B cell (primary cell): Measurements from ENCODE around the gene TRIM46. TPM values are rescaled to one million over a fixed set of nuclear protein-coding genes. Genes with fewer than 3 reads are reported as not detected.
"Not testable (repeated sequence)": the region's sequence is repeated elsewhere in the genome, so short reads cannot be mapped to it uniquely, and the experiment has no call there.

Experiments used
- ATAC-seq: fragments of 200-7000 bp; cut with Tn5 transposase; one replicate; pipeline ENCODE4 v1.10.0; 2021; ENCODE audit warnings: low read depth, mild to moderate bottlenecking, moderate number of reproducible peaks, moderate library complexity
- CTCF ChIA-PET: fragments of 350-600 bp; sonication (Branson Sonifier 250); formaldehyde crosslinking; loops from one replicate; lab custom pipeline; 2021; ENCODE audit warnings: antibody characterized with exemption, inconsistent platforms; lab: Charles Lee
- POLR2A ChIA-PET: fragments of 350-600 bp; sonication (Branson Sonifier 250); formaldehyde crosslinking; loops from one replicate; lab custom pipeline; 2021; ENCODE audit warnings: antibody characterized with exemption; lab: Charles Lee
- DNase-seq: peaks from one replicate; pipeline ENCODE4 v3.0.0; 2013
- H2AFZ ChIP-seq: 2 replicates; pipeline ENCODE4 v1.6.1; 2012; ENCODE audit warnings: mild to moderate bottlenecking, low read depth, low read length; ENCODE audit not compliant: insufficient read depth, poor library complexity, severe bottlenecking
- H3K27ac ChIP-seq, 2 donors: 1 replicate in 1 of 2; 2 replicates in 1 of 2; pipeline ENCODE4 v1.5.1; 2012 to 2013; ENCODE audit warnings: low read length in 2 of 2, mild to moderate bottlenecking in 2 of 2, moderate library complexity in 1 of 2
- H3K27me3 ChIP-seq, 4 experiments: fragments of 200-600 bp in 1 of 4; sonication (generic) in 1 of 4; replicated peaks in 1 of 4; 1 replicate in 2 of 4; 2 replicates in 2 of 4; pipeline versions ENCODE4 v1.6.1 to v1.7.0; 2013 to 2016; ENCODE audit warnings: low read length in 3 of 4, mild to moderate bottlenecking in 2 of 4, mixed read lengths in 1 of 4, moderate library complexity in 1 of 4; ENCODE audit not compliant: insufficient read depth in 4 of 4, control insufficient read depth in 3 of 4; ENCODE audit errors: control extremely low read depth in 1 of 4
- H3K36me3 ChIP-seq, 2 experiments: replicated peaks in 1 of 2; 1 replicate in 1 of 2; 2 replicates in 1 of 2; pipeline versions ENCODE4 v1.6.1 to v1.7.1; 2013; ENCODE audit warnings: low read length in 1 of 2; ENCODE audit not compliant: insufficient read depth in 2 of 2, control insufficient read depth in 1 of 2; ENCODE audit errors: control extremely low read depth in 1 of 2, extremely low read depth in 1 of 2
- H3K4me1 ChIP-seq, 2 donors: fragments of 200-600 bp in 1 of 2; sonication (generic) in 1 of 2; 1 replicate in 1 of 2; 2 replicates in 1 of 2; pipeline versions ENCODE4 v1.5.1 to v1.6.1; 2013 to 2017; ENCODE audit warnings: low read length in 2 of 2; ENCODE audit not compliant: control insufficient read depth in 2 of 2, insufficient read depth in 2 of 2
- H3K4me2 ChIP-seq: replicated peaks from 2 replicates; pipeline ENCODE3; 2012; ENCODE audit warnings: mild to moderate bottlenecking, low read depth, low read length; ENCODE audit not compliant: poor library complexity, severe bottlenecking
- H3K4me3 ChIP-seq, 5 experiments: fragments of 200-600 bp in 1 of 5; sonication (generic) in 1 of 5; 1 replicate in 3 of 5; 2 replicates in 2 of 5; pipeline versions ENCODE4 v1.5.1 to v1.7.0; 2011 to 2016; ENCODE audit warnings: low read length in 4 of 5, mild to moderate bottlenecking in 4 of 5, low read depth in 2 of 5, control low read depth in 1 of 5, moderate library complexity in 1 of 5; ENCODE audit not compliant: insufficient read depth in 1 of 5; ENCODE audit errors: control extremely low read depth in 1 of 5, extremely low read depth in 1 of 5
- H3K79me2 ChIP-seq: fragments of 200-600 bp; sonication (generic); one replicate; pipeline ENCODE4 v1.6.0; 2016; ENCODE audit warnings: low read length; ENCODE audit not compliant: control insufficient read depth, insufficient read depth
- H3K9ac ChIP-seq: fragments of 200-600 bp; sonication (generic); 2 replicates; pipeline ENCODE4 v1.6.1; 2017; ENCODE audit warnings: mild to moderate bottlenecking, low read length, moderate library complexity
- H3K9me3 ChIP-seq, 3 donors: one replicate each; pipeline versions ENCODE4 v1.6.1 to v1.7.1; 2013; ENCODE audit warnings: low read length in 2 of 3; ENCODE audit not compliant: control insufficient read depth in 2 of 3, insufficient read depth in 1 of 3; ENCODE audit errors: control extremely low read depth in 1 of 3
- H4K20me1 ChIP-seq: 2 replicates; pipeline ENCODE4 v1.6.0; 2012; ENCODE audit warnings: mild to moderate bottlenecking, low read length; ENCODE audit not compliant: insufficient read depth, control insufficient read depth, poor library complexity, severe bottlenecking
- H3K27ac Mint-ChIP-seq: one replicate; pipeline ENCODE4 v1.8.0; 2021; ENCODE audit warnings: mixed read lengths
- H3K27me3 Mint-ChIP-seq: one replicate; pipeline ENCODE4 v1.8.0; 2021; ENCODE audit warnings: mixed read lengths
- H3K4me1 Mint-ChIP-seq: one replicate; pipeline ENCODE4 v1.8.0; 2021; ENCODE audit warnings: mixed read lengths
- H3K4me3 Mint-ChIP-seq: one replicate; pipeline ENCODE4 v1.8.0; 2021; ENCODE audit warnings: mixed read lengths
- H3K9me3 Mint-ChIP-seq: one replicate; pipeline ENCODE4 v1.8.0; 2022; ENCODE audit warnings: mixed read lengths; ENCODE audit not compliant: insufficient read depth
- CTCF ChIP-seq: fragments of 200-600 bp; IDR thresholded peaks from one replicate; pipeline ENCODE4 v1.8.0; 2022; ENCODE audit warnings: antibody characterized with exemption, mild to moderate bottlenecking
- EZH2 ChIP-seq: IDR thresholded peaks from 2 replicates; pipeline ENCODE4 v1.6.1; 2012; ENCODE audit warnings: borderline replicate concordance, low read depth, mild to moderate bottlenecking, moderate library complexity, low read length; ENCODE audit not compliant: insufficient read depth, poor library complexity, severe bottlenecking
- WGBS: methylation state at CpG from one replicate; pipeline ENCODE4 v1.1.5; 2013; ENCODE audit warnings: missing lambda C conversion rate; ENCODE audit not compliant: insufficient coverage; 5-methylcytosine and 5-hydroxymethylcytosine counted together
- intact Hi-C: fragments of 100-400 bp; cut with micrococcal nuclease; formaldehyde crosslinking; loops from one replicate; pipeline ENCODE4 v1.10.0; 2022
- polyA plus RNA-seq: library from polyadenylated mRNA; depleted of rRNA; stranded (reverse); fragments of >200 nt; gene quantifications from 2 replicates; pipeline ENCODE4 v1.2.3, GENCODE V29; 2012
- total RNA-seq, 2 donors: library from RNA; stranded (reverse); fragments of 120-200 nt in 1 of 2; gene quantifications; 1 replicate in 1 of 2; 2 replicates in 1 of 2; pipeline versions ENCODE4 v1.2.3 to v1.2.4, GENCODE V29; 2013 to 2022

The TRIM46 gene
- total and polyA plus RNA-seq, 2 donors (not counting 1 experiment from before 2014, with no cell fraction given), result 2.6 to 3.4 TPM

- ChIA-PET CTCF (interaction anchor here (0.6 to 10.6 kb wide), 37 partner anchors 10 to 497 kb away, joined by 3 to 307 read pairs (median 5); partner anchors contain the start of genes DPM3, EFNA1, EFNA4 and SLC50A1), POLR2A (interaction anchor here (0.7 to 1.5 kb wide), 6 partner anchors 27 to 83 kb away, joined by 3 to 10 read pairs (median 6); partner anchors contain the start of gene SLC50A1)
- DNase-seq (peak; percentile 91), ATAC-seq (peak; percentile 81)
- peak overlapping the region; percentile 83 for H3K27ac Mint-ChIP-seq
- intact Hi-C loops, result loop anchor here (1.0 to 5.0 kb wide), 4 partner anchors 27 to 104 kb away; partner anchors contain the start of genes DPM3, EFNA1 and EFNA4
- Histone ChIP-seq H3K79me2 (peaks cover 28% of the 10 kb centered on the region), H3K27ac (peak overlapping the region; percentile 2 to 34), H3K4me2 (peak overlapping the region; percentile 77), H3K4me1 (peaks cover 17 to 28% of the 10 kb centered on the region in 2 donors), H3K27me3 (no peaks in the 10 kb centered on the region), H3K9ac (peak overlapping the region; percentile 48), H3K4me3 (peak overlapping the region; percentile 5 to 48 (median 38)), H4K20me1 (no peaks in the 10 kb centered on the region), H3K36me3 (peaks cover 0 to 21% of the 10 kb centered on the region in 2 experiments), H2AFZ (peak overlapping the region; percentile 69), H3K9me3 (peaks cover 0 to 10% (median 0%) of the 10 kb centered on the region in 3 donors)
- H3K4me3 Mint-ChIP-seq, result peak overlapping the region; percentile 82
- no peaks in the 10 kb centered on the region for H3K9me3 Mint-ChIP-seq
- H3K27me3 Mint-ChIP-seq, result no peaks in the 10 kb centered on the region
- 2% methylated on average over 17 of the region's 28 CpGs for WGBS
- TF ChIP-seq CTCF (peak; percentile 90), EZH2 (no peak)
- H3K4me1 Mint-ChIP-seq, result peaks cover 27% of the 10 kb centered on the region
Measured at GRCh38 chr1:155167166-155168104, 6.2 kb upstream of the TRIM46 start.

- not testable (repeated sequence) for H3K27me3 ChIP-seq, H3K9ac ChIP-seq, H4K20me1 ChIP-seq, H3K4me3 ChIP-seq, H3K27me3 Mint-ChIP-seq, H3K9me3 Mint-ChIP-seq, DNase-seq, H3K27ac ChIP-seq, ATAC-seq
- Histone ChIP-seq H2AFZ (peak overlapping the region; percentile 69), H3K79me2 (peaks cover 34% of the 10 kb centered on the region), H3K4me2 (peak overlapping the region; percentile 77), H3K36me3 (peaks cover 0 to 21% of the 10 kb centered on the region in 2 experiments), H3K9me3 (peaks cover 0 to 10% (median 0%) of the 10 kb centered on the region in 3 donors), H3K4me1 (peaks cover 18 to 31% of the 10 kb centered on the region in 2 donors)
- Mint-ChIP-seq H3K4me1 (peaks cover 31% of the 10 kb centered on the region), H3K27ac (peak overlapping the region; percentile 83), H3K4me3 (peak overlapping the region; percentile 82)
- CTCF ChIA-PET, result interaction anchor here (0.7 to 10.6 kb wide), 28 partner anchors 9 to 498 kb away, joined by 3 to 307 read pairs (median 6); partner anchors contain the start of genes EFNA4 and SLC50A1
- POLR2A ChIA-PET, result interaction anchor here (1.4 to 1.5 kb wide), 4 partner anchors 32 to 83 kb away, joined by 6 to 10 read pairs (median 8); partner anchors contain the start of gene SLC50A1
- 40% methylated on average over 2 of the region's 4 CpGs for WGBS
- intact Hi-C loops, result loop anchor here (5.0 kb wide), 1 partner anchor 41 kb away; the partner anchor contains the start of gene EFNA1
Measured at GRCh38 chr1:155168105-155168445, 5.6 kb upstream of the TRIM46 start.
